Brain microvascular endothelial cell (primary cell): Measurements from ENCODE around the gene ERP44.

Experiments
- DNase-seq: peaks from one replicate; pipeline ENCODE4 v3.0.0-alpha.2; 2020
- H3K27ac ChIP-seq: fragments of 250-450 bp; sonication (Bioruptor Pico); 2 replicates; pipeline ENCODE4 v1.5.1; 2020; ENCODE audit warnings: mild to moderate bottlenecking, moderate library complexity
- H3K27me3 ChIP-seq: fragments of 250-450 bp; sonication (Bioruptor Pico); replicated peaks from 2 replicates; pipeline ENCODE4 v1.5.1; 2020; ENCODE audit warnings: mild to moderate bottlenecking
- H3K36me3 ChIP-seq: fragments of 250-450 bp; sonication (Bioruptor Pico); replicated peaks from 2 replicates; pipeline ENCODE4 v1.5.1; 2020; ENCODE audit warnings: mild to moderate bottlenecking
- H3K4me3 ChIP-seq: 2 replicates; pipeline ENCODE4 v1.5.1; 2011; ENCODE audit warnings: low read depth, mild to moderate bottlenecking, control low read depth, low read length, moderate library complexity
- in situ Hi-C: cut with HindIII; loops from 2 replicates; pipeline ENCODE4 v1.10.0; 2017; ENCODE audit warnings: low sequenced_read_pairs, low pct_ligation_motif_present
- TF ChIP-seq, protein P1 (sequence below): IDR thresholded peaks from 2 replicates; pipeline ENCODE4 v1.5.1; 2011; ENCODE audit warnings: low read depth, mild to moderate bottlenecking, moderate library complexity, low read length, control low read depth, inconsistent platforms; ENCODE audit errors: missing control alignments

ERP44 gene

DNA sequence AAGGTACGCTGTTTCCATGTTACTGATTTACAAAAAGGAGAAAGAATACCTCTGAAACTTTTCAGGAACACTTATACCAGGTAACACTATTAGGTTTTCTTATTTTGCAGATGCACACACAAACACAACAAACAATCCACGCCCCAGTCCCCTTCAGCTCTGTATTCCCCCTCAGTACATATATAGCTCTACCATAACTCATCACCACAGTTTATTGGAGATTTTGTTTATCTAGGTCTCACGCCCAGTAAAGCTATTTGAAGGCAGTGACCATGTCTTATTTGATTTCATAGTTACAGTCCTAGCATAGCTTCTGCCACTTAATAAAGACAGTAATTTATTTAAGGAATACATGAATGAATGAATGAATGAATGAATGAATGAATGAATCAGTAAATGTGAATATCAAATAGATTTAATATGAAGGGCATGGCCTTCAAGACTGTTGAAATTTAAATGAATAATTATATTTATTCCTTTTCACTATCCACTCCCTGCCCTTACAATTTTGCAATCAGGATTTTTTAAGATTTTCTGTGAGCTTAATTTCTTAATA lies 33.2 kb upstream of the ERP44 start:
- no peak overlapping the region for H3K27ac ChIP-seq
- H3K27me3 ChIP-seq: no peaks in the 10 kb centered on the region
- in situ Hi-C loops: no loop called here
- H3K4me3 ChIP-seq: no peak overlapping the region
- DNase-seq: no peak
- TF ChIP-seq, protein P1, sequence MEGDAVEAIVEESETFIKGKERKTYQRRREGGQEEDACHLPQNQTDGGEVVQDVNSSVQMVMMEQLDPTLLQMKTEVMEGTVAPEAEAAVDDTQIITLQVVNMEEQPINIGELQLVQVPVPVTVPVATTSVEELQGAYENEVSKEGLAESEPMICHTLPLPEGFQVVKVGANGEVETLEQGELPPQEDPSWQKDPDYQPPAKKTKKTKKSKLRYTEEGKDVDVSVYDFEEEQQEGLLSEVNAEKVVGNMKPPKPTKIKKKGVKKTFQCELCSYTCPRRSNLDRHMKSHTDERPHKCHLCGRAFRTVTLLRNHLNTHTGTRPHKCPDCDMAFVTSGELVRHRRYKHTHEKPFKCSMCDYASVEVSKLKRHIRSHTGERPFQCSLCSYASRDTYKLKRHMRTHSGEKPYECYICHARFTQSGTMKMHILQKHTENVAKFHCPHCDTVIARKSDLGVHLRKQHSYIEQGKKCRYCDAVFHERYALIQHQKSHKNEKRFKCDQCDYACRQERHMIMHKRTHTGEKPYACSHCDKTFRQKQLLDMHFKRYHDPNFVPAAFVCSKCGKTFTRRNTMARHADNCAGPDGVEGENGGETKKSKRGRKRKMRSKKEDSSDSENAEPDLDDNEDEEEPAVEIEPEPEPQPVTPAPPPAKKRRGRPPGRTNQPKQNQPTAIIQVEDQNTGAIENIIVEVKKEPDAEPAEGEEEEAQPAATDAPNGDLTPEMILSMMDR: no peak
- no peaks in the 10 kb centered on the region for H3K36me3 ChIP-seq

DNA sequence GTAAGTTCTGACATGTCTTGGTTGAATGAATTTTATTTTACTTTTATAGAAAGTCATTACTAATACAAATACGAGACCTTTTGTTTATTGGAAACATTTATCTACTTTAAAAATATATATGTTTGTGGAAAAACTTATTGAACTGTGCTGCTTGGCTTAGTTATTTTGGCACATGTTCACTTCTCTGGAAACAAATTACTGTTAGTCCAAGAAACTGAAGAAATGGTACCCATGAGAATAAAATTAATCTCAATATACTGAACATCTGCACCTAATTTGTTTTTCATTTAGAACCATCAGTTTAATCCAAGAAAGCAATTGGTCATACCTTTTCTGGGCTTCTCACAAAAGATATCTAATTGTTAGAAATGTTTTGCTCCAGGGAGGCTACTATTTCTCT lies 32.4 kb upstream of the ERP44 start:
- H3K4me3 ChIP-seq: no peak overlapping the region
- TF ChIP-seq, protein P1: no peak
- no peaks in the 10 kb centered on the region for H3K27me3 ChIP-seq
- DNase-seq: no peak
- no peaks in the 10 kb centered on the region for H3K36me3 ChIP-seq
- in situ Hi-C loops: no loop called here
- H3K27ac ChIP-seq: no peak overlapping the region

DNA sequence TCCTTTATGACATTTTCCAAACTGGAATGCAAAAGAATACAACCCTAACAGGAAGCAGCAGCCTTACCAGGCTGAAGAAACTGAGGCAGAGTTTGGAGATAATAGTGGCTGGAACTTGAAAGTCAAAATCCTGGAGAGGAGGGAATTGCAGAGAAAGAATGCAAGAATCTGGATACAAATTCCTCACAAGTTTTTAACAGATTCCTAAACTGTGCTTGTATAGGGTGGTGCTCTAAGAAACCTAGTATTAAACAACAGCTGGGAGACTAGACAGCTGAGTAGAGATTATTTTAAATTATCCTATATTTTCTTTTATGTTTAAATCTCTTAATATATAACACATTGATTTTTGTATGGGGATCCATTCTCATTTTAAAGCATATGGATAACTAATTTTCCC lies 31.0 kb upstream of the ERP44 start:
- Histone ChIP-seq H3K27me3 (no peaks in the 10 kb centered on the region), H3K4me3 (no peak overlapping the region), H3K36me3 (no peaks in the 10 kb centered on the region), H3K27ac (no peak overlapping the region)
- no peak for DNase-seq
- TF ChIP-seq, protein P1: no peak
- in situ Hi-C loops: no loop called here

DNA sequence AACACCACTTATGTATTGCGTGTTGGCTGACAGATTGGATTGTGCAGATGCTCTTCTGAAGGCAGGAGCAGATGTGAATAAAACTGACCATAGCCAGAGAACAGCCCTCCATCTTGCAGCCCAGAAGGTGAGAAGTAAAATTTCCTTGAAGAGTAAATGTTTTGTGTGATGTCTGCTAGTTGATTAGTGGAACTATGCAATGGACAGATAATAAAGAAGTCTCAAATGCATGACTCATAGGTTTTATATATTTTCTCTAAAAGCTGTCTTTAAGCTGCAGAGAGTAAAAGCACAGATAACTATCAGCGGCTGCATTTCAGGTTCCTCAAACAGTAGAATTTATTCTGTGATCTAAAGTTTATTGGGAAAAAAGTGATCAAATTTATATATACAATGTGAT lies 27.6 kb upstream of the ERP44 start:
- Histone ChIP-seq H3K4me3 (no peak overlapping the region), H3K36me3 (no peaks in the 10 kb centered on the region), H3K27me3 (no peaks in the 10 kb centered on the region), H3K27ac (no peak overlapping the region)
- TF ChIP-seq, protein P1: no peak
- DNase-seq: no peak
- in situ Hi-C loops: no loop called here

DNA sequence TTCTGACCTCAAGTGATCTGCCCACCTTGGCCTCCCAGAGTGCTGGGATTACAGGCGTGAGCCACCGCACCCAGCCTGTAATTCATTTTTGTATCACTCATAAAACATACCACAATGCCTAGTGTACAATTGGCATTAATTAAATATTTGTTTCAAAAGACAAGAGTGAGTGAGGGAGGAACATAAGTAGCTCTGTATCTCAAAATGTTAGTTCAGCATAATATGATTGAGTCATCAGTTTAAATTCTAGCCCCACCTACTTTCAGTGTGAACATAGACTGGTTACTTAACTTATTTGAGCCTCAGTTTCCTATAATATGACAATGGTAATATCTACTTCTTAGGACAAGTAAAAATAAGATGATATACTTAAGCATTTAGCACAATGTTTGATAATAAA lies 27.1 kb upstream of the ERP44 start:
- Histone ChIP-seq H3K4me3 (no peak overlapping the region), H3K36me3 (no peaks in the 10 kb centered on the region), H3K27ac (no peak overlapping the region), H3K27me3 (no peaks in the 10 kb centered on the region)
- TF ChIP-seq, protein P1: no peak
- DNase-seq: no peak
- in situ Hi-C loops: no loop called here

DNA sequence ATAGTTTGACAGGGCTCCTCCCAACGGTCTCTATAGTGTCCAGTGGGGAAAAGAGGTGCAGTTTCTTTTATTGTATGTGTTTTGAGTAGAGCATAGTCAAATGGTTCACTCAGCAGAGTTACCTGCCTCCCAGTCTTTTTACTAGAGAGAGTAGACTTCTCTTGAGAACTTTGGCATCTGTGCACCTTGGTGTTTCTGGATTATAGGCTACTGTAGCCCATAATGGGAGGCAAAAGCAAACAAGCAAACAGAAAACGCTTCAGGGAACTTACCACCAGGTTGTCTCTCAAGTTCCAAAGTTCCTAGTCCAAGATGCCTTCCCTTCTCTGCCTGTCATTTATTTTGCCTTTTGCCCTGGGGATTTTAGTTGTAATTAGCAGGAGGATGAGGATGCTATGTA lies 26.4 kb upstream of the ERP44 start:
- H3K4me3 ChIP-seq: no peak overlapping the region
- TF ChIP-seq, protein P1: no peak
- in situ Hi-C loops: no loop called here
- no peak overlapping the region for H3K27ac ChIP-seq
- H3K36me3 ChIP-seq: no peaks in the 10 kb centered on the region
- DNase-seq: no peak
- H3K27me3 ChIP-seq: no peaks in the 10 kb centered on the region
